GM23338 (cell line): Measurements from ENCODE around the gene CYP4F22. TPM values are rescaled to one million over a fixed set of nuclear protein-coding genes. Genes with fewer than 3 reads are reported as not detected.

Experiments used
- ATAC-seq: fragments of 200-7000 bp; cut with Tn5 transposase; 3 replicates; pipeline ENCODE4 v1.9.1; 2020
- DNase-seq: peaks from one replicate; pipeline ENCODE4 v3.0.0-alpha.2; 2015; ENCODE audit warnings: low spot score
- H2AFZ ChIP-seq: fragments of 200-600 bp; sonication (generic); 2 replicates; pipeline ENCODE4 v1.8.0; 2016; ENCODE audit warnings: antibody characterized with exemption, mild to moderate bottlenecking, moderate library complexity
- H3F3A ChIP-seq: fragments of 200-600 bp; sonication (generic); replicated peaks from 2 replicates; pipeline ENCODE4 v1.8.0; 2017; ENCODE audit warnings: antibody characterized with exemption, mixed run types, low read depth
- H3K27ac ChIP-seq: fragments of 200-600 bp; sonication (generic); 2 replicates; pipeline ENCODE4 v1.6.1; 2016; ENCODE audit warnings: low read depth
- H3K27me3 ChIP-seq: fragments of 200-600 bp; sonication (generic); 2 replicates; pipeline ENCODE4 v1.8.0; 2016; ENCODE audit warnings: mild to moderate bottlenecking, mixed run types, moderate library complexity; ENCODE audit not compliant: insufficient read depth
- H3K36me3 ChIP-seq: fragments of 200-600 bp; sonication (generic); 2 replicates; pipeline ENCODE4 v1.8.0; 2016; ENCODE audit warnings: mild to moderate bottlenecking; ENCODE audit not compliant: insufficient read depth
- H3K4me1 ChIP-seq: fragments of 200-600 bp; sonication (generic); 2 replicates; pipeline ENCODE4 v1.8.0; 2016; ENCODE audit warnings: mild to moderate bottlenecking, moderate library complexity; ENCODE audit not compliant: insufficient read depth
- H3K4me2 ChIP-seq: fragments of 200-600 bp; sonication (generic); 2 replicates; pipeline ENCODE4 v1.7.1; 2017; ENCODE audit warnings: mixed run types
- H3K4me3 ChIP-seq: fragments of 200-600 bp; sonication (generic); 2 replicates; pipeline ENCODE4 v1.6.1; 2016; ENCODE audit warnings: mixed run types
- H3K79me2 ChIP-seq: fragments of 200-600 bp; sonication (generic); replicated peaks from 2 replicates; pipeline ENCODE4 v1.8.0; 2017; ENCODE audit warnings: mild to moderate bottlenecking; ENCODE audit not compliant: insufficient read depth
- H3K9me2 ChIP-seq: fragments of 200-600 bp; sonication (generic); 2 replicates; pipeline ENCODE4 v1.8.0; 2017; ENCODE audit not compliant: insufficient read depth
- H4K20me1 ChIP-seq: fragments of 200-600 bp; sonication (generic); replicated peaks from 2 replicates; pipeline ENCODE4 v1.8.0; 2017; ENCODE audit warnings: mild to moderate bottlenecking; ENCODE audit not compliant: insufficient read depth
- H3K27ac Mint-ChIP-seq: 2 replicates; pipeline ENCODE4 v1.8.0; 2020; ENCODE audit warnings: inconsistent platforms, mild to moderate bottlenecking, moderate library complexity, mixed read lengths
- H3K27me3 Mint-ChIP-seq: 3 replicates; pipeline ENCODE4 v1.8.0; 2022; ENCODE audit warnings: low read depth, mild to moderate bottlenecking, moderate library complexity, mixed read lengths, inconsistent platforms; ENCODE audit not compliant: insufficient read depth, poor library complexity
- H3K36me3 Mint-ChIP-seq: 3 replicates; pipeline ENCODE4 v1.8.0; 2021; ENCODE audit warnings: low read depth, mild to moderate bottlenecking, inconsistent platforms, moderate library complexity, mixed read lengths
- H3K4me1 Mint-ChIP-seq: 3 replicates; pipeline ENCODE4 v1.8.0; 2020; ENCODE audit warnings: mild to moderate bottlenecking, inconsistent platforms, mixed read lengths
- H3K4me3 Mint-ChIP-seq: 3 replicates; pipeline ENCODE4 v1.8.0; 2021; ENCODE audit warnings: moderate library complexity, mild to moderate bottlenecking, inconsistent platforms, mixed read lengths
- H3K9me3 Mint-ChIP-seq: 3 replicates; pipeline ENCODE4 v1.8.0; 2020; ENCODE audit warnings: moderate library complexity, mild to moderate bottlenecking, inconsistent platforms, mixed read lengths
- CREB1 ChIP-seq: fragments of 250-450 bp; sonication (Bioruptor Pico); IDR thresholded peaks from 2 replicates; pipeline ENCODE4 v1.5.0; 2020; ENCODE audit warnings: low read depth, mild to moderate bottlenecking, moderate library complexity
- JUNB ChIP-seq: IDR thresholded peaks from one replicate; pipeline ENCODE4 v1.6.1; 2016; ENCODE audit warnings: antibody characterized with exemption; ENCODE audit not compliant: unreplicated experiment
- NANOG ChIP-seq: IDR thresholded peaks from 2 replicates; pipeline ENCODE4 v1.6.1; 2016; ENCODE audit warnings: antibody characterized with exemption, borderline replicate concordance
- STAT1 ChIP-seq: IDR thresholded peaks from one replicate; pipeline ENCODE4 v1.6.1; 2016; ENCODE audit warnings: antibody characterized with exemption; ENCODE audit not compliant: unreplicated experiment
- ZNF114 ChIP-seq: fragments of 250-450 bp; sonication (Bioruptor Pico); IDR thresholded peaks from 2 replicates; pipeline ENCODE4 v1.5.0; 2020; ENCODE audit warnings: mild to moderate bottlenecking, moderate library complexity
- polyA plus RNA-seq: library from polyadenylated mRNA; unstranded; fragments of >200 nt; fragmentation: Nextera tagmentation; extraction: Ambion mirVana; gene quantifications from 2 replicates; pipeline ENCODE4 v1.2.1, GENCODE V29; 2016
- total RNA-seq: library from RNA; depleted of rRNA; stranded (reverse); fragments of >200 nt; shearing (Covaris generic); gene quantifications from 2 replicates; pipeline ENCODE4 v1.2.3, GENCODE V29; 2014
- TF ChIP-seq, protein P1 (sequence below): IDR thresholded peaks from one replicate; pipeline ENCODE4 v1.6.1; 2018; ENCODE audit warnings: antibody characterized with exemption; ENCODE audit not compliant: unreplicated experiment

CYP4F22 gene
- total and polyA plus RNA-seq, 2 experiments from 2014 or later: 0.24 to 1.5 TPM

DNA sequence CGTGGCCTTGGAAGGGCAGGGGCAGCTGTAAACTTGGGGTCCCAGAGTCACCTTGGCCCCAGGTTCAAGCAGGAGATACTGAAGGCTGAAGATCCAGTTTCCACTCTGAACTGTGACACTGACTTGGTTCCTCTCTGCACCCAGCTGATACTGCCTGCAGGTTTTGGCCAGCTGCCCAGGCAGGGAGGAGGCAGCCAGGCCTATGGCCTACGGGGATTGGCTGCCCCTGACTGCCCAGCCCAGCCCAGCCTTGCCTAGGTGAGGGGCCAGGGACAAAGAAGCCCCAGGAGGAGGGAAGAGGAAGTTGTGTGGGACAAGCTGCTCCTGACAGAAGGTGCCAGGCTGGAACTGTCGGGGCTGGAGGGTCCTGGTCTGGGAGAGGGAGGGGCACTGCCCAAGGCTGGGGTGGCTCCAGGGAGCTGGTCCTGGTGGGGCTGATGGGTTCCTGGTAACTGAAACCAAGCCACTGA lies 55.0 kb downstream of the CYP4F22 start (continued):
- TF ChIP-seq, protein P1, sequence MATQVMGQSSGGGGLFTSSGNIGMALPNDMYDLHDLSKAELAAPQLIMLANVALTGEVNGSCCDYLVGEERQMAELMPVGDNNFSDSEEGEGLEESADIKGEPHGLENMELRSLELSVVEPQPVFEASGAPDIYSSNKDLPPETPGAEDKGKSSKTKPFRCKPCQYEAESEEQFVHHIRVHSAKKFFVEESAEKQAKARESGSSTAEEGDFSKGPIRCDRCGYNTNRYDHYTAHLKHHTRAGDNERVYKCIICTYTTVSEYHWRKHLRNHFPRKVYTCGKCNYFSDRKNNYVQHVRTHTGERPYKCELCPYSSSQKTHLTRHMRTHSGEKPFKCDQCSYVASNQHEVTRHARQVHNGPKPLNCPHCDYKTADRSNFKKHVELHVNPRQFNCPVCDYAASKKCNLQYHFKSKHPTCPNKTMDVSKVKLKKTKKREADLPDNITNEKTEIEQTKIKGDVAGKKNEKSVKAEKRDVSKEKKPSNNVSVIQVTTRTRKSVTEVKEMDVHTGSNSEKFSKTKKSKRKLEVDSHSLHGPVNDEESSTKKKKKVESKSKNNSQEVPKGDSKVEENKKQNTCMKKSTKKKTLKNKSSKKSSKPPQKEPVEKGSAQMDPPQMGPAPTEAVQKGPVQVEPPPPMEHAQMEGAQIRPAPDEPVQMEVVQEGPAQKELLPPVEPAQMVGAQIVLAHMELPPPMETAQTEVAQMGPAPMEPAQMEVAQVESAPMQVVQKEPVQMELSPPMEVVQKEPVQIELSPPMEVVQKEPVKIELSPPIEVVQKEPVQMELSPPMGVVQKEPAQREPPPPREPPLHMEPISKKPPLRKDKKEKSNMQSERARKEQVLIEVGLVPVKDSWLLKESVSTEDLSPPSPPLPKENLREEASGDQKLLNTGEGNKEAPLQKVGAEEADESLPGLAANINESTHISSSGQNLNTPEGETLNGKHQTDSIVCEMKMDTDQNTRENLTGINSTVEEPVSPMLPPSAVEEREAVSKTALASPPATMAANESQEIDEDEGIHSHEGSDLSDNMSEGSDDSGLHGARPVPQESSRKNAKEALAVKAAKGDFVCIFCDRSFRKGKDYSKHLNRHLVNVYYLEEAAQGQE: no peak

DNA sequence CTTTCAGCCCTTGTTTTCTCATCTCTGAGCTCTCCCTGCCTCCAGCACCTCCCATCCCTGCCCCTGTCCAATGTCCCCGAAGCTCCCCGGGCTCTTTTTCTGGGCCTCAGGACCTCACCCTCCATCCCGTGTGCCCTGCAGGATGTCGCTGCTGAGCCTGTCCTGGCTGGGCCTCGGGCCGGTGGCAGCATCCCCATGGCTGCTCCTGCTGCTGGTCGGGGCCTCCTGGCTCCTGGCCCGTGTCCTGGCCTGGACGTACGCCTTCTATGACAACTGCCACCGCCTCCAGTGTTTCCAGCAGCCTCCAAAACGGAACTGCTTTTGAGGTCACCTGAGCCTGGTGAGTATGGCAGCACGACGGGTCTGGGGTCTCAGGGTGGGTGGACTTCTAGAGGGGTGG lies 55.6 kb downstream of the CYP4F22 start:
- no peak overlapping the region for H3K4me2 ChIP-seq

DNA sequence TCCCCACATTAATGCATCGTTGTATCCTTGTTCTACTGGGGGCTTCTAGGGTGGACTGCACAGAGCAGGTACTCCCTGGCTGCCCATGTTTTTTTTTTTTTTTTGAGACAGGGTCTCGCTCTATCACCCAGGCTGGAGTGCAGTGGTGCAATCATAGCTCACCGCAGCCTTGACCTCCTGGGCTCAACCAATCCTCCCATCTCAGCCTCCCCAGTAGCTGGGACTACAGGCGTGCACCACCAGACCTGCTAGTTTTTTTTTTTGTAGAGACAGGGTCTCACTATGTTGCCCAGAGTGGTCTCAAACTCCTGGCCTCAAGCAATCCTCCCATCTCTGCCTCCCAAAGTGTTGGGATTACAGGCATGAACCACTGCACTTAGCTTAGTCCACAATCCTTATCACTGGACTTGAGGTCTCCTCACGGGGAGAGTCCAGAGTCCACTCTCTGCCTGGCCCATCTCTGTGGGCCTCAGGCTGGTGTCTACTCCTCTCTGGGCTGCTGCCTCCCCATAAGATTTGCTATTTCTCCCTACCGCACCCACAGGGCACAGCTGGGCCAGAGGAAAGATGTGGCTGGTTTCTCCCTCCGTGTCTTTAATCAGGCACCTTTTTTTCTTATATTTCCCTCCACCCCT lies 56.3 kb downstream of the CYP4F22 start:
- Mint-ChIP-seq H3K4me1 (no peaks in the 10 kb centered on the region), H3K27ac (no peak overlapping the region), H3K36me3 (peaks cover 44% of the 10 kb centered on the region), H3K9me3 (peaks cover 96% of the 10 kb centered on the region), H3K4me3 (no peak overlapping the region), H3K27me3 (peaks cover 15% of the 10 kb centered on the region)
- Histone ChIP-seq H3K36me3 (no peaks in the 10 kb centered on the region), H2AFZ (no peak overlapping the region), H4K20me1 (no peaks in the 10 kb centered on the region), H3K27ac (no peak overlapping the region), H3K4me1 (no peaks in the 10 kb centered on the region), H3K79me2 (no peaks in the 10 kb centered on the region), H3K4me3 (no peak overlapping the region), H3K9me2 (no peaks in the 10 kb centered on the region), H3F3A (no peaks in the 10 kb centered on the region), H3K4me2 (no peak overlapping the region), H3K27me3 (no peaks in the 10 kb centered on the region)
- DNase-seq: no peak
- ATAC-seq: no peak
- TF ChIP-seq STAT1: no peak
- TF ChIP-seq ZNF114 (CRISPR knock-in tag): no peak
- no peak for TF ChIP-seq NANOG

More for the DNA sequence above, 55.6 kb downstream of the CYP4F22 start:
- ATAC-seq: no peak
- H3K27ac ChIP-seq: no peak overlapping the region
- H3K27me3 ChIP-seq: no peaks in the 10 kb centered on the region
- H3K36me3 ChIP-seq: no peaks in the 10 kb centered on the region
- Mint-ChIP-seq H3K9me3 (peaks cover 92% of the 10 kb centered on the region), H3K4me1 (no peaks in the 10 kb centered on the region), H3K27me3 (peaks cover 9% of the 10 kb centered on the region), H3K4me3 (no peak overlapping the region), H3K27ac (no peak overlapping the region), H3K36me3 (peaks cover 40% of the 10 kb centered on the region)
- H3F3A ChIP-seq: no peaks in the 10 kb centered on the region
- DNase-seq: no peak
- no peaks in the 10 kb centered on the region for H3K79me2 ChIP-seq
- H2AFZ ChIP-seq: no peak overlapping the region
- no peaks in the 10 kb centered on the region for H3K9me2 ChIP-seq
- TF ChIP-seq, protein P1: no peak
- no peak for TF ChIP-seq JUNB
- no peak for TF ChIP-seq ZNF114 (CRISPR knock-in tag)
- TF ChIP-seq CREB1 (CRISPR knock-in tag): no peak
- H3K4me1 ChIP-seq: no peaks in the 10 kb centered on the region
- no peak overlapping the region for H3K4me3 ChIP-seq
- H4K20me1 ChIP-seq: no peaks in the 10 kb centered on the region
